Stimulated activated CD4-positive, alpha-beta T cell treated with anti-CD3 and anti-CD28 coated beads, Interleukin-2, amount 100 ng/mL, for 48 hours (primary cell): ENCODE results near the gene PPP1R18.
"Not testable (repeated sequence)": the region's sequence is repeated elsewhere in the genome, so short reads cannot be mapped to it uniquely, and the experiment has no call there.

Source experiments
- DNase-seq, 2 donors: peaks; one replicate each; pipeline ENCODE4 v3.0.0-alpha.2; 2020

Gene PPP1R18

GRCh38 chr6:30719791-30720737 lies 33.6 kb upstream of the PPP1R18 start, which contains the start of gene TUBB:
TSS of gene TUBB (plus strand) at chr6:30720352. CDS start at chr6:30720507, 155 bp downstream.
- peak; percentile 93 to 94 for DNase-seq

GRCh38 chr6:30719356-30719755 lies 32.9 kb upstream of the PPP1R18 start:
- no peak for DNase-seq

- DNase-seq: not testable (repeated sequence)
Measured at GRCh38 chr6:30717845-30718720, 31.6 kb upstream of the PPP1R18 start.

GRCh38 chr6:30717129-30717844 lies 30.8 kb upstream of the PPP1R18 start, which contains the start of gene MDC1:
TSS of gene MDC1 (minus strand) at chr6:30717281. CDS start at chr6:30715175, 2,106 bp downstream.
- DNase-seq: peak; percentile 95 to 96

GRCh38 chr6:30716879-30717128 lies 30.4 kb upstream of the PPP1R18 start:
- DNase-seq: no peak

GRCh38 chr6:30714263-30714662 lies 27.8 kb upstream of the PPP1R18 start:
- DNase-seq: no peak

- DNase-seq: no peak
Measured at GRCh38 chr6:30712441-30712945, 26.0 kb upstream of the PPP1R18 start.

- no peak for DNase-seq
Measured at GRCh38 chr6:30711758-30712380, 25.4 kb upstream of the PPP1R18 start.

GRCh38 chr6:30709101-30709868 lies 22.8 kb upstream of the PPP1R18 start:
- DNase-seq: no peak

GRCh38 chr6:30707281-30707850 lies 20.9 kb upstream of the PPP1R18 start:
- DNase-seq: no peak

GRCh38 chr6:30705620-30706019 lies 19.2 kb upstream of the PPP1R18 start:
- no peak for DNase-seq

- no peak for DNase-seq
Measured at GRCh38 chr6:30703821-30704220, 17.4 kb upstream of the PPP1R18 start.

- no peak for DNase-seq
Measured at GRCh38 chr6:30703011-30703410, 16.6 kb upstream of the PPP1R18 start.

- no peak for DNase-seq
Measured at GRCh38 chr6:30700340-30700739, 13.9 kb upstream of the PPP1R18 start.

- DNase-seq: no peak
Measured at GRCh38 chr6:30696432-30696831, 10.0 kb upstream of the PPP1R18 start.

- no peak for DNase-seq
Measured at GRCh38 chr6:30691208-30691847, 4.9 kb upstream of the PPP1R18 start.

GRCh38 chr6:30690403-30691207 lies 4.2 kb upstream of the PPP1R18 start, which contains the start of gene NRM:
TSS of gene NRM (minus strand) at chr6:30690984. CDS start at chr6:30690974, 10 bp downstream.
- peak; percentile 79 to 85 for DNase-seq

GRCh38 chr6:30689985-30690384 lies 3.5 kb upstream of the PPP1R18 start:
- no peak for DNase-seq

GRCh38 chr6:30689022-30689865 lies 2.8 kb upstream of the PPP1R18 start:
- no peak for DNase-seq
